ENCODE data around the gene RAB11FIP3. TPM values are rescaled to one million over a fixed set of nuclear protein-coding genes. Genes with fewer than 3 reads are reported as not detected.

RAB11FIP3 gene
- total and polyA plus RNA-seq, 9 of the 15 experiments (the other 6 are each of a cell fraction or from before 2014, with no cell fraction given): 0.46 to 13.1 (median 4.3) TPM

GRCh38 chr16:396605-397004 lies 28.8 kb upstream of the RAB11FIP3 start (continued):
- 0 out of 2 replicates have a peak, but pooled peaks have one; percentile 8 for TF ChIP-seq ZNF592 (IDR thresholded peaks at IDR 0.05)
- TF ChIP-seq, protein P1, sequence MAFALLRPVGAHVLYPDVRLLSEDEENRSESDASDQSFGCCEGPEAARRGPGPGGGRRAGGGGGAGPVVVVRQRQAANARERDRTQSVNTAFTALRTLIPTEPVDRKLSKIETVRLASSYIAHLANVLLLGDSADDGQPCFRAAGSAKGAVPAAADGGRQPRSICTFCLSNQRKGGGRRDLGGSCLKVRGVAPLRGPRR (CRISPR knock-in tag; IDR thresholded peaks at IDR 0.05): no peak
- TF ChIP-seq ZNF778 (CRISPR knock-in tag; IDR thresholded peaks at IDR 0.05): no peak
- no peak for TF ChIP-seq MTF1 (CRISPR knock-in tag; IDR thresholded peaks at IDR 0.05; ENCODE audit: borderline replicate concordance)
- TF ChIP-seq RBM25 (IDR thresholded peaks at IDR 0.05; ENCODE audit: low read depth, low read length, severe bottlenecking): peak; percentile 37
- TF ChIP-seq ZMIZ1 (IDR thresholded peaks at IDR 0.05; ENCODE audit: low read depth in 2 of 2, low read length in 2 of 2): no peak
- TF ChIP-seq ZNF175 (CRISPR knock-in tag; IDR thresholded peaks at IDR 0.05; ENCODE audit: low read depth): no peak
- peak; percentile 65; the same call in 1 of the 2 replicates for TF ChIP-seq TARDBP (IDR thresholded peaks at IDR 0.05)
- TF ChIP-seq EZH2 (IDR thresholded peaks at IDR 0.05; ENCODE audit: borderline replicate concordance, low read depth, low read length): no peak
- no peak for TF ChIP-seq ARHGAP35 (IDR thresholded peaks at IDR 0.05; ENCODE audit: partially characterized antibody)
- TF ChIP-seq, protein P2, sequence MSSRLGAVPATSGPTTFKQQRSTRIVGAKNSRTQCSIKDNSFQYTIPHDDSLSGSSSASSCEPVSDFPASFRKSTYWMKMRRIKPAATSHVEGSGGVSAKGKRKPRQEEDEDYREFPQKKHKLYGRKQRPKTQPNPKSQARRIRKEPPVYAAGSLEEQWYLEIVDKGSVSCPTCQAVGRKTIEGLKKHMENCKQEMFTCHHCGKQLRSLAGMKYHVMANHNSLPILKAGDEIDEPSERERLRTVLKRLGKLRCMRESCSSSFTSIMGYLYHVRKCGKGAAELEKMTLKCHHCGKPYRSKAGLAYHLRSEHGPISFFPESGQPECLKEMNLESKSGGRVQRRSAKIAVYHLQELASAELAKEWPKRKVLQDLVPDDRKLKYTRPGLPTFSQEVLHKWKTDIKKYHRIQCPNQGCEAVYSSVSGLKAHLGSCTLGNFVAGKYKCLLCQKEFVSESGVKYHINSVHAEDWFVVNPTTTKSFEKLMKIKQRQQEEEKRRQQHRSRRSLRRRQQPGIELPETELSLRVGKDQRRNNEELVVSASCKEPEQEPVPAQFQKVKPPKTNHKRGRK (tag; IDR thresholded peaks at IDR 0.05): no peak
- no peak for TF ChIP-seq ARID2 (IDR thresholded peaks at IDR 0.05)
- TF ChIP-seq FOSL1 (tag; conservative IDR thresholded peaks at IDR 0.05): no peak
- no peak for TF ChIP-seq SMAD3 (CRISPR knock-in tag; conservative IDR thresholded peaks at IDR 0.05)
- peak; percentile 43; the same call in 1 of the 2 replicates for TF ChIP-seq NFIC (IDR thresholded peaks at IDR 0.05)
- TF ChIP-seq ZNF644 (tag; IDR thresholded peaks at IDR 0.05; ENCODE audit: low read depth): no peak
- peak; percentile 54; the same call in 1 of the 2 replicates for TF ChIP-seq PHF8 (IDR thresholded peaks at IDR 0.05; ENCODE audit: borderline replicate concordance, low read length)
- TF ChIP-seq, protein P3, sequence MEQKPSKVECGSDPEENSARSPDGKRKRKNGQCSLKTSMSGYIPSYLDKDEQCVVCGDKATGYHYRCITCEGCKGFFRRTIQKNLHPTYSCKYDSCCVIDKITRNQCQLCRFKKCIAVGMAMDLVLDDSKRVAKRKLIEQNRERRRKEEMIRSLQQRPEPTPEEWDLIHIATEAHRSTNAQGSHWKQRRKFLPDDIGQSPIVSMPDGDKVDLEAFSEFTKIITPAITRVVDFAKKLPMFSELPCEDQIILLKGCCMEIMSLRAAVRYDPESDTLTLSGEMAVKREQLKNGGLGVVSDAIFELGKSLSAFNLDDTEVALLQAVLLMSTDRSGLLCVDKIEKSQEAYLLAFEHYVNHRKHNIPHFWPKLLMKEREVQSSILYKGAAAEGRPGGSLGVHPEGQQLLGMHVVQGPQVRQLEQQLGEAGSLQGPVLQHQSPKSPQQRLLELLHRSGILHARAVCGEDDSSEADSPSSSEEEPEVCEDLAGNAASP (IDR thresholded peaks at IDR 0.05): no peak

Data from K562 (cell line).